LNCAP (cell line): Measurements from ENCODE around the gene MAGEE2.

Experiments
- TF ChIP-seq, protein P1 (sequence below): fragments of 450-650 bp; IDR thresholded peaks from 2 replicates; pipeline ENCODE4 v1.5.1; 2017; ENCODE audit warnings: mild to moderate bottlenecking

Gene MAGEE2, protein sequence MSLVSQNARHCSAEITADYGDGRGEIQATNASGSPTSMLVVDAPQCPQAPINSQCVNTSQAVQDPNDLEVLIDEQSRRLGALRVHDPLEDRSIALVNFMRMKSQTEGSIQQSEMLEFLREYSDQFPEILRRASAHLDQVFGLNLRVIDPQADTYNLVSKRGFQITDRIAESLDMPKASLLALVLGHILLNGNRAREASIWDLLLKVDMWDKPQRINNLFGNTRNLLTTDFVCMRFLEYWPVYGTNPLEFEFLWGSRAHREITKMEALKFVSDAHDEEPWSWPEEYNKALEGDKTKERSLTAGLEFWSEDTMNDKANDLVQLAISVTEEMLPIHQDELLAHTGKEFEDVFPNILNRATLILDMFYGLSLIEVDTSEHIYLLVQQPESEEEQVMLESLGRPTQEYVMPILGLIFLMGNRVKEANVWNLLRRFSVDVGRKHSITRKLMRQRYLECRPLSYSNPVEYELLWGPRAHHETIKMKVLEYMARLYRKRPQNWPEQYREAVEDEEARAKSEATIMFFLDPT

DNA sequence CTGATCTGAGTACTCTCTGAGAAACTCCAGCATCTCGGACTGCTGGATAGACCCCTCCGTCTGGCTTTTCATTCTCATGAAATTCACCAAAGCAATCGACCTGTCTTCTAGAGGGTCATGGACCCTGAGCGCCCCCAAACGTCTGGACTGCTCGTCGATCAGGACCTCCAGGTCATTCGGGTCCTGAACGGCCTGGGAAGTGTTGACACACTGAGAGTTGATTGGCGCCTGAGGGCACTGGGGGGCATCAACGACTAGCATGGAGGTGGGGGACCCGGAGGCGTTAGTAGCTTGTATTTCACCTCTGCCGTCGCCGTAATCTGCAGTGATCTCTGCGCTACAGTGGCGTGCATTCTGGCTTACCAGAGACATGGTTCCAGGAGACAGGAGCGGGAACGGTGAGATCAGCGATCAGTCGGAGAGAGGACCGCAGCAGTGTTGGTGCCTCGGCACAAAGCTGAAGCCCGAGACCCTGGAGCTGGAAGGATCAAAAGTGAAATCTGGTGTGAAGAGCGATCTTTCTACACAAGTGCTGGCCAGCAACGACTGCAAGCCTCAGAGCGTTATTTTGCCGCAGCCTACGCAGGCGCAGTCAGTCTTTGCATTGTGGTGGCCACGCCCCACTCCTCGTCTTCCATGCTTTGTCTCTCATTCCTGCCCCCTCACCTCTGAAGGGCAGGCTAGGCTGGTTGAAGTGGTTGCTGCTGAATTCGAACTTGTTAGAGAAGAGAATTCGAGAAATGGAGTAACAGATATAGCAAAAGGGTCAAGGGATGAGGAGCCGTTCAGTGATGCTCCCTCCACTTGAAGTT is at the start of gene MAGEE2:
Gene MAGEE2, minus strand, starts transcription at position 575 of the 812 bp plus-strand sequence. Its CDS starts 203 bp downstream, at position 372.
- TF ChIP-seq, protein P1, sequence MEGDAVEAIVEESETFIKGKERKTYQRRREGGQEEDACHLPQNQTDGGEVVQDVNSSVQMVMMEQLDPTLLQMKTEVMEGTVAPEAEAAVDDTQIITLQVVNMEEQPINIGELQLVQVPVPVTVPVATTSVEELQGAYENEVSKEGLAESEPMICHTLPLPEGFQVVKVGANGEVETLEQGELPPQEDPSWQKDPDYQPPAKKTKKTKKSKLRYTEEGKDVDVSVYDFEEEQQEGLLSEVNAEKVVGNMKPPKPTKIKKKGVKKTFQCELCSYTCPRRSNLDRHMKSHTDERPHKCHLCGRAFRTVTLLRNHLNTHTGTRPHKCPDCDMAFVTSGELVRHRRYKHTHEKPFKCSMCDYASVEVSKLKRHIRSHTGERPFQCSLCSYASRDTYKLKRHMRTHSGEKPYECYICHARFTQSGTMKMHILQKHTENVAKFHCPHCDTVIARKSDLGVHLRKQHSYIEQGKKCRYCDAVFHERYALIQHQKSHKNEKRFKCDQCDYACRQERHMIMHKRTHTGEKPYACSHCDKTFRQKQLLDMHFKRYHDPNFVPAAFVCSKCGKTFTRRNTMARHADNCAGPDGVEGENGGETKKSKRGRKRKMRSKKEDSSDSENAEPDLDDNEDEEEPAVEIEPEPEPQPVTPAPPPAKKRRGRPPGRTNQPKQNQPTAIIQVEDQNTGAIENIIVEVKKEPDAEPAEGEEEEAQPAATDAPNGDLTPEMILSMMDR = no peak

GRCh38 chrX:75786290-75786689 is 1.2 kb upstream of the MAGEE2 start:
- TF ChIP-seq, protein P1 = no peak

DNA sequence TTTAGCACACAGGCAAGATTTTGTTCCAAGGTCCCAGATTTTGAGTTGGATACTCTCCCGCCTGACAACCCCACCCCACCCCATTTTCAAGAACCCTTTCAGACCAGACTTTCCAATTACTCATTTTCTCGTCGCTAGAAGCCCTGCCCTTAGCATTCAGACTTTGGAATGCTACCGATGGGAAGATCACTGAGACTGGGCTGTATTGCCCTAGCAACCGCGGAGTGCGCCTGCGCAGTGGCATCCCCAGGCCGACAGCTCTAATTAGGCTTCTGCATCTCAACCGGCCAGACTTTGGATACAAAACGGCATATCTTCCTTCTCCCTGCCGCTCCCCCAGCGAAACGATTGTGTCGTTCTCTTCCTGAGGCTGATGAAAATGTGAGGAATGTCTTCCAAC is 3.4 kb downstream of the MAGEE2 start:
- TF ChIP-seq, protein P1 = no peak

GRCh38 chrX:75748431-75748830 is 36.6 kb downstream of the MAGEE2 start:
- TF ChIP-seq, protein P1 = no peak

DNA sequence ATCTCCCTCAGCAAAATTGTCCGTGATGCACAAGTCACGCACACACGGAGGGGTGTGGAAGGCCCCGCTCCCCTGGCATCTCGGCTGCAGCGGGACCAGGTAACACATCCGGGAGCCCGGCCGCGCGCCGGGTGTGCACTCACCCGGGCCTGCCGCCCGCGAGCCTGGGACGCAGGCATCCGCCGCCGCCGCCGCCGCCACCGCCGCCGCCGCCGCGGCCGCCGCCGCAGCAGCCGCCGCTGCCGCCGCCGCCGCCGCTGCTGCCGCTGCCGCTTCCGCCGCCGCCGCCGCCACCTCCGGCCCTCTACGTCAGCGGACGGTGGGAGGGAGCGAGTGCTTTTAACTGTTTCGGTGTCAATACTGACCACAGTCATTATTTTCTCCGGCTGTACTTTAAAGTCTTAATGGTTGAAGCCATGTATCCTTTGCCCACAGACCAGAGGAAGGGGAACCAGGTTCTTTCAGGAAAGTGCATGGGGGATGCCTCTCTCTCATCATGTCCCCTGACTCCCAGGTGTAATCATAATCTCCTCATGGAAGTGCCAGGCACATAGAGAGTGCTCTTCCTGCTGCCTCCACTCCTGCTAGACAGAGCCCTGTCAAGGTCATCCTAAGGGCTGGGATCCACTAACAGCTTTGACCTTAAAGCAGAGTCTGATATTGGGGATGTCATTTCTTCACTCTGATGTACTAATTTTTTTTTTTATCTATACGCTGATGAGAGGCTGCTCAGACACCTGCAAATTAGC is 38.0 kb downstream of the MAGEE2 start:
- TF ChIP-seq, protein P1 = no peak
